HepG2 (cell line): ENCODE results near the gene SH2D3A. TPM values are rescaled to one million over a fixed set of nuclear protein-coding genes. Genes with fewer than 3 reads are reported as not detected.

Experiments used
- ATF5 ChIP-seq: sonication (generic); formaldehyde crosslinking; IDR thresholded peaks from 2 replicates; pipeline ENCODE4 v1.4.0; 2020; ENCODE audit warnings: mild to moderate bottlenecking, low read depth, missing genetic modification reagents
- CREB3 ChIP-seq: sonication (generic); formaldehyde crosslinking; IDR thresholded peaks from 2 replicates; pipeline ENCODE4 v1.5.0; 2020; ENCODE audit warnings: missing genetic modification reagents
- ESRRA ChIP-seq: sonication (generic); formaldehyde crosslinking; IDR thresholded peaks from 2 replicates; pipeline ENCODE4 v1.5.1; 2020; ENCODE audit warnings: mild to moderate bottlenecking, low read depth, missing genetic modification reagents
- FOXK1 ChIP-seq: sonication (generic); formaldehyde crosslinking; IDR thresholded peaks from 2 replicates; pipeline ENCODE4 v1.4.0; 2020; ENCODE audit warnings: low read depth, missing genetic modification reagents, borderline replicate concordance
- IRX3 ChIP-seq: sonication (generic); formaldehyde crosslinking; IDR thresholded peaks from 2 replicates; pipeline ENCODE4 v1.8.1; 2023; ENCODE audit warnings: mild to moderate bottlenecking, low read depth, missing genetic modification reagents, borderline replicate concordance
- MATR3 ChIP-seq: sonication (generic); formaldehyde crosslinking; IDR thresholded peaks from 2 replicates; pipeline ENCODE4 v1.4.0; 2020; ENCODE audit warnings: missing genetic modification reagents
- MEIS1 ChIP-seq: sonication (generic); formaldehyde crosslinking; IDR thresholded peaks from 2 replicates; pipeline ENCODE4 v1.9.0; 2021; ENCODE audit warnings: mild to moderate bottlenecking, missing genetic modification reagents, moderate library complexity, borderline replicate concordance
- NFATC3 ChIP-seq: sonication (generic); formaldehyde crosslinking; IDR thresholded peaks from 2 replicates; pipeline ENCODE4 v1.5.1; 2020; ENCODE audit warnings: mild to moderate bottlenecking, missing genetic modification reagents
- SATB2 ChIP-seq: sonication (generic); formaldehyde crosslinking; IDR thresholded peaks from 2 replicates; pipeline ENCODE4 v1.5.0; 2020; ENCODE audit warnings: missing genetic modification reagents
- SRY ChIP-seq: sonication (generic); formaldehyde crosslinking; IDR thresholded peaks from 2 replicates; pipeline ENCODE4 v1.8.0; 2022; ENCODE audit warnings: mild to moderate bottlenecking, missing genetic modification reagents
- TBP ChIP-seq: sonication (generic); formaldehyde crosslinking; IDR thresholded peaks from 2 replicates; pipeline ENCODE4 v1.5.0; 2020; ENCODE audit warnings: missing genetic modification reagents
- TRAFD1 ChIP-seq: sonication (generic); formaldehyde crosslinking; IDR thresholded peaks from 2 replicates; pipeline ENCODE4 v1.5.1; 2020; ENCODE audit warnings: missing genetic modification reagents, mild to moderate bottlenecking, borderline replicate concordance
- ZBTB21 ChIP-seq: sonication (generic); formaldehyde crosslinking; IDR thresholded peaks from 2 replicates; pipeline ENCODE4 v1.4.0; 2020; ENCODE audit warnings: missing genetic modification reagents
- ZKSCAN5 ChIP-seq: sonication (generic); formaldehyde crosslinking; IDR thresholded peaks from 2 replicates; pipeline ENCODE4 v1.5.1; 2020; ENCODE audit warnings: mild to moderate bottlenecking, missing genetic modification reagents
- ZNF18 ChIP-seq: sonication (generic); formaldehyde crosslinking; IDR thresholded peaks from 2 replicates; pipeline ENCODE4 v1.8.0; 2022; ENCODE audit warnings: mild to moderate bottlenecking, missing genetic modification reagents; ENCODE audit not compliant: insufficient replicate concordance
- ZNF33A ChIP-seq: sonication (generic); formaldehyde crosslinking; IDR thresholded peaks from 2 replicates; pipeline ENCODE4 v1.5.1; 2020; ENCODE audit warnings: missing genetic modification reagents, mild to moderate bottlenecking, moderate library complexity, borderline replicate concordance
- ZNF34 ChIP-seq: sonication (generic); formaldehyde crosslinking; IDR thresholded peaks from 2 replicates; pipeline ENCODE4 v1.4.0; 2020; ENCODE audit warnings: mild to moderate bottlenecking, missing genetic modification reagents, borderline replicate concordance
- ZNF367 ChIP-seq: sonication (generic); formaldehyde crosslinking; IDR thresholded peaks from 2 replicates; pipeline ENCODE4 v1.4.0; 2020; ENCODE audit warnings: missing genetic modification reagents, borderline replicate concordance
- ZNF431 ChIP-seq: sonication (generic); formaldehyde crosslinking; IDR thresholded peaks from 2 replicates; pipeline ENCODE4 v1.9.0; 2022; ENCODE audit warnings: missing genetic modification reagents, low read depth, mild to moderate bottlenecking, borderline replicate concordance
- ZNF782 ChIP-seq: sonication (generic); formaldehyde crosslinking; IDR thresholded peaks from 2 replicates; pipeline ENCODE4 v1.4.0; 2020; ENCODE audit warnings: missing genetic modification reagents, mild to moderate bottlenecking, borderline replicate concordance
- ZXDC ChIP-seq: sonication (generic); formaldehyde crosslinking; IDR thresholded peaks from 2 replicates; pipeline ENCODE4 v1.5.0; 2020; ENCODE audit warnings: mild to moderate bottlenecking, missing genetic modification reagents
- polyA plus RNA-seq, 8 experiments: library from polyadenylated mRNA; depleted of rRNA in 3 of 8; stranded (reverse) in 7 of 8; unstranded in 1 of 8; fragments of >200 nt; fragmentation: Illumina TruSeq in 4 of 8; extraction: Trizol in 4 of 8; gene quantifications; 2 replicates each; pipeline versions ENCODE4 v1.2.1 to v1.2.3, GENCODE V29; 2011 to 2016; ENCODE audit warnings: low read depth in 4 of 8, missing spikeins in 1 of 8, mixed read lengths in 1 of 8; ENCODE audit not compliant: insufficient read depth in 1 of 8
- total RNA-seq, 5 experiments: library from RNA; depleted of rRNA; stranded (reverse); fragments of >200 nt; fragmentation: Illumina TruSeq; extraction: Trizol; gene quantifications; 2 replicates each; pipeline ENCODE4 v1.2.3, GENCODE V29; 2016; ENCODE audit warnings: low read depth in 1 of 5

SH2D3A gene
- total and polyA plus RNA-seq, 2 of the 13 experiments (the other 11 are each of a cell fraction or from before 2014, with no cell fraction given): 1.0 to 2.2 TPM

- TF ChIP-seq ZNF18 (CRISPR knock-in tag) (no peak), FOXK1 (CRISPR knock-in tag) (no peak), ZBTB21 (CRISPR knock-in tag) (no peak), ZNF367 (CRISPR knock-in tag) (no peak), CREB3 (0 out of 2 replicates have a peak, but pooled peaks have one; percentile 38), ZKSCAN5 (CRISPR knock-in tag) (no peak), ZXDC (CRISPR knock-in tag) (no peak), SRY (CRISPR knock-in tag) (peak; percentile 12; the same call in 1 of the 2 replicates), MATR3 (CRISPR knock-in tag) (no peak), ATF5 (CRISPR knock-in tag) (no peak), TBP (no peak), MEIS1 (no peak; the same call in 1 of the 2 replicates), ESRRA (no peak; the same call in 1 of the 2 replicates), ZNF782 (CRISPR knock-in tag) (no peak), ZNF33A (CRISPR knock-in tag) (no peak), IRX3 (CRISPR knock-in tag) (peak; percentile 47), SATB2 (CRISPR knock-in tag) (no peak), ZNF34 (CRISPR knock-in tag) (no peak), NFATC3 (CRISPR knock-in tag) (no peak), TRAFD1 (CRISPR knock-in tag) (no peak), ZNF431 (CRISPR knock-in tag) (no peak)
Measured at GRCh38 chr19:6752256-6753177, 14.7 kb downstream of the SH2D3A start (continued).
